Gastrocnemius medialis (tissue), 4 donors: ENCODE data around the gene ATP6V1B1. TPM values are rescaled to one million over a fixed set of nuclear protein-coding genes. Genes with fewer than 3 reads are reported as not detected.

Experiments used
- ATAC-seq, 2 donors: fragments of 150-250 bp; one replicate each; pipeline ENCODE4 v1.9.1; 2016
- DNase-seq, 2 donors: peaks; one replicate each; pipeline ENCODE4 v3.0.0-alpha.2; 2019
- H3K27ac ChIP-seq, 4 donors: fragments of 200-600 bp; sonication (generic); 1 replicate in 1 of 4; 2 replicates in 3 of 4; pipeline ENCODE4 v1.5.1; 2016 to 2018; ENCODE audit warnings: mild to moderate bottlenecking in 2 of 4, moderate library complexity in 1 of 4
- H3K27me3 ChIP-seq, 3 donors: fragments of 200-600 bp; sonication (generic) in 2 of 3; 1 replicate in 1 of 3; 2 replicates in 2 of 3; pipeline versions ENCODE4 v1.5.1 to v1.6.0; 2016 to 2019; ENCODE audit warnings: mild to moderate bottlenecking in 1 of 3, moderate library complexity in 1 of 3
- H3K36me3 ChIP-seq, 2 donors: fragments of 200-600 bp; sonication (generic) in 1 of 2; one replicate each; pipeline ENCODE4 v1.5.1; 2017 to 2018
- H3K4me1 ChIP-seq, 2 donors: fragments of 200-600 bp; sonication (generic) in 1 of 2; one replicate each; pipeline ENCODE4 v1.5.1; 2016 to 2017; ENCODE audit warnings: mild to moderate bottlenecking in 2 of 2
- H3K4me3 ChIP-seq, 4 donors: fragments of 200-600 bp; sonication (generic) in 3 of 4; 1 replicate in 1 of 4; 2 replicates in 3 of 4; pipeline ENCODE4 v1.5.1; 2016 to 2019; ENCODE audit warnings: mild to moderate bottlenecking in 2 of 4
- H3K9me3 ChIP-seq, 3 donors: fragments of 200-600 bp; sonication (generic) in 2 of 3; 1 replicate in 1 of 3; 2 replicates in 2 of 3; pipeline ENCODE4 v1.5.1; 2016 to 2019
- POLR2A ChIP-seq, 2 donors: fragments of 450-650 bp; IDR thresholded peaks; one replicate each; pipeline ENCODE4 v1.6.1; 2017; ENCODE audit warnings: antibody characterized with exemption in 2 of 2, mild to moderate bottlenecking in 2 of 2, moderate library complexity in 2 of 2
- in situ Hi-C, 4 donors: fragments of 200-750 bp; cut with MboI; loops; one replicate each; pipeline versions ENCODE4 v1.15.0 to v1.8.0; 2017; ENCODE audit warnings: low sequenced_read_pairs in 4 of 4
- intact Hi-C: fragments of 100-400 bp; cut with DNase I; formaldehyde crosslinking; loops from one replicate; pipeline ENCODE4 v1.15.1; 2023; ENCODE audit warnings: low total_unique reads
- total RNA-seq, 4 donors: library from RNA; depleted of rRNA; stranded (reverse); fragments of >200 nt; gene quantifications; one replicate each; pipeline versions ENCODE4 v1.1.0 to v1.2.3, GENCODE V29; 2016
- TF ChIP-seq, protein P1 (sequence below), 5 experiments: fragments of 450-650 bp in 3 of 5; fragments of 200-600 bp in 2 of 5; sonication (generic) in 2 of 5; IDR thresholded peaks in 4 of 5; conservative IDR thresholded peaks in 1 of 5; 1 replicate in 4 of 5; 2 replicates in 1 of 5; pipeline ENCODE4 v1.5.1; 2016 to 2019; ENCODE audit warnings: antibody characterized with exemption in 5 of 5, mild to moderate bottlenecking in 3 of 5, moderate library complexity in 3 of 5

Gene ATP6V1B1
- total RNA-seq, 4 donors from 2014 or later = 2.3 TPM; not detected in 3

DNA sequence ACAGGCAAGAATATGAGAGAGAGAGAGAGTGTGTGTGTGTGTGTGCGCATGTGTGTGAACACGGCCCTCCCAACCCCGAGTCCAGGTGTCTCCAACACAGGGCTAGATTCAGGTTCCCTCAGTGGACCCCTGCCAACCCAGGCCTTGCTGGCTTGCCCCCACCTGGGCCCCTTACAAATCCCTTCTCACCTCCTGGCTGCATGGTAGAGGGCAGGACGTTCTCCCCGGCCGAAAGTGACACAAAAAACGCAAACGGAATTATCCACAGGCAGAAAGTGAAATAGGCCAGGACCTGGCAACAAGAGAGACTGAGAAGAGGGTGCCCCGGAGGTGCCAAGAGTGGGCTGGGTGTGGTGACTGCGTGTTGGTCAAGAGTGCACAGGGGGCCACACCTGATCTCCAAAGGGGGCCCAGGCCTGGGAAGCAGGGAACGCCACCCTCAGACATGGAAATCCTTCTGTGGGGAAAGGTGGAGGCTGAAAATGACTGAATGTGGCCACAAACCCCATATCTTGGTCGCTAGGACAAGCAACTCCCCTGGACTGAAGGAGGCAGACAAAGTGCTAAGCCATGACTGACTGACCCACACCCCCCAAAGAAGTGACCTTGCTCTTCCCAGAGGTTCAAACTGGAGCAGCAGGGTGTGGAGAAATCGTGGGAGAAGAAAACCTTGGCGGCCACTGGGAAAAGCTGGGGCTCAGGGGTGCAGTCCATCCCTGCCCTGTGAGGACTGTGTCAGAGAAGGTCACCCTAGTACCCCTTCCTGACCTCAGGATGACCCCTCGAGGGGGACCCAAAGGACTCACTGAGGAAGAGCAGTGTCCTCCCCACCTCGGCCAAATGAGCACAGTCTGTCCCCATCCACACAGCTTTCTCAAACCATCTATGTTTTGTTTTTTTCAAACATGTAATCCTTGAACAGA lies 53.3 kb downstream of the ATP6V1B1 start:
- Histone ChIP-seq H3K4me3 (no peak overlapping the region), H3K9me3 (no peaks in the 10 kb centered on the region), H3K4me1 (peaks cover 10 to 14% of the 10 kb centered on the region in 2 donors), H3K27me3 (no peaks in the 10 kb centered on the region), H3K27ac (no peak overlapping the region), H3K36me3 (peaks cover 0 to 61% of the 10 kb centered on the region in 2 donors)
- TF ChIP-seq, protein P1, sequence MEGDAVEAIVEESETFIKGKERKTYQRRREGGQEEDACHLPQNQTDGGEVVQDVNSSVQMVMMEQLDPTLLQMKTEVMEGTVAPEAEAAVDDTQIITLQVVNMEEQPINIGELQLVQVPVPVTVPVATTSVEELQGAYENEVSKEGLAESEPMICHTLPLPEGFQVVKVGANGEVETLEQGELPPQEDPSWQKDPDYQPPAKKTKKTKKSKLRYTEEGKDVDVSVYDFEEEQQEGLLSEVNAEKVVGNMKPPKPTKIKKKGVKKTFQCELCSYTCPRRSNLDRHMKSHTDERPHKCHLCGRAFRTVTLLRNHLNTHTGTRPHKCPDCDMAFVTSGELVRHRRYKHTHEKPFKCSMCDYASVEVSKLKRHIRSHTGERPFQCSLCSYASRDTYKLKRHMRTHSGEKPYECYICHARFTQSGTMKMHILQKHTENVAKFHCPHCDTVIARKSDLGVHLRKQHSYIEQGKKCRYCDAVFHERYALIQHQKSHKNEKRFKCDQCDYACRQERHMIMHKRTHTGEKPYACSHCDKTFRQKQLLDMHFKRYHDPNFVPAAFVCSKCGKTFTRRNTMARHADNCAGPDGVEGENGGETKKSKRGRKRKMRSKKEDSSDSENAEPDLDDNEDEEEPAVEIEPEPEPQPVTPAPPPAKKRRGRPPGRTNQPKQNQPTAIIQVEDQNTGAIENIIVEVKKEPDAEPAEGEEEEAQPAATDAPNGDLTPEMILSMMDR (IDR thresholded peaks at IDR 0.05 in 4 of 5, conservative IDR thresholded peaks at IDR 0.05 in 1 of 5) = no peak
- TF ChIP-seq POLR2A (IDR thresholded peaks at IDR 0.05) = no peak
- DNase-seq (no peak), ATAC-seq (no peak)
- intact Hi-C loops (no loop called here), in situ Hi-C loops (no loop called here)

DNA sequence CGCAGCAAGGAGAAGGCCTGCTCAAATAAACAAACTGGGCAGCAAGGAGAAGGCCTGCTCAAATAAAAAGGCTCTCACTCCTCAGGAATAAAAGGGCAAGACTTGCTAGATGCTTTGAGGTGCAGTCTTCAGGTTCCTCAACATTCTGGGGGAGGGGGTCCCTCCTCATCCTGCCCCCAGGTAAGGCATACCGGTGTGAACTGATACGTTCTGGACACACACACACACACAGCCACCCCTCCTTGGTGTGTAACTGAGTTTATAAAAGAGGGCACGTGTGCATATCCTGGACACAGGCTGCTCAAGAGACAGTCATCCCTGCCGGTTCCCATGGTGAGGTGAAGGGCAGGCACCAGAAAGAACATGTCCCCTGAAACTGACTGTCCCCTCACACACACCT lies 54.5 kb downstream of the ATP6V1B1 start:
- intact Hi-C loops (no loop called here), in situ Hi-C loops (no loop called here)
- Histone ChIP-seq H3K4me1 (peaks cover 12 to 14% of the 10 kb centered on the region in 2 donors), H3K9me3 (no peaks in the 10 kb centered on the region), H3K4me3 (no peak overlapping the region), H3K27me3 (no peaks in the 10 kb centered on the region), H3K27ac (no peak overlapping the region), H3K36me3 (peaks cover 0 to 61% of the 10 kb centered on the region in 2 donors)
- no peak for DNase-seq
- TF ChIP-seq, protein P1 (IDR thresholded peaks at IDR 0.05 in 4 of 5, conservative IDR thresholded peaks at IDR 0.05 in 1 of 5) = no peak
- TF ChIP-seq POLR2A (IDR thresholded peaks at IDR 0.05) = no peak
- no peak for ATAC-seq

DNA sequence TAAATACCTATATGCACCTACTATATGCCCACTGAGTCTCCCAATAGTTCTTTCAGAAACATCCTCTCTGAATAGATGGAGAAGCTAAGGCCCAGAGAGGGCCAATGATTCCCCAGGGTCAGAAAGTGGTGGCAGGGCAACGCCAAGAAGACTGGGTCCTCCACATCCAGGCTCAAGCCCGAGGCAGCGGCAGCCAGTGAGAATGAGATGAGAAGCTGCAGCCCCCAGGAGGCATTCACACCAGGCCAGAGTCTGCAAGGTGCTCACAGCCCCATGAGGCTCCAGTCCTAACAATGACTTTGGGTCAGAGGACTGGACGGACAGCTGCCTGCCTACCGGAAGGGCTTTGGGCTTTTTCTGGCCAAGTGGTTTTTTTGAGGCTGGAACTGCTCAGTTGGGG lies 55.4 kb downstream of the ATP6V1B1 start:
- H3K4me3 ChIP-seq = no peak overlapping the region
- H3K9me3 ChIP-seq = no peaks in the 10 kb centered on the region
- DNase-seq (no peak), ATAC-seq (no peak)
- H3K4me1 ChIP-seq = peaks cover 14 to 16% of the 10 kb centered on the region in 2 donors
- intact Hi-C loops = no loop called here
- peaks cover 0 to 57% of the 10 kb centered on the region in 2 donors for H3K36me3 ChIP-seq
- in situ Hi-C loops = no loop called here
- TF ChIP-seq POLR2A (IDR thresholded peaks at IDR 0.05) = no peak
- TF ChIP-seq, protein P1 (IDR thresholded peaks at IDR 0.05 in 4 of 5, conservative IDR thresholded peaks at IDR 0.05 in 1 of 5) = no peak
- H3K27me3 ChIP-seq = no peaks in the 10 kb centered on the region
- H3K27ac ChIP-seq = no peak overlapping the region

DNA sequence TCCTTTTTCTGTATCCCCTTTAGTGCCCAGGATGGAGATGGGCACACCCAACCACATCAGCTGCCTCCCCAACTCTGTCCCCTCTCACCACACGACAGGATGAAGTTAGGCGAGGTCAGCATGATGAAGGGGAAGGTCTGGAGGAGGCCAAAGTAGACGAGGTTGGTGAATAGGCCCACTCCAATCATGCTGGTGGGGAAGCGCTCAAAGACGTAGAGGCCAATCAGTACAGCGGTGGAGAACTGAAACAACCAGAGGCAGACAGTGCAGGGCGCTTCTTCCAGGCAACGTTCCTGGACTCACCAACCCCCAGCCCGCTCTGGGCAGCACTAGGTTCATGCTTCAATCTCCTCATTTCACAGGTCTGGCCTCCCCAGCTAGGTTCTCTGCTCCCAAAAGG lies 56.0 kb downstream of the ATP6V1B1 start:
- intact Hi-C loops = no loop called here

More for the DNA sequence above, 56.0 kb downstream of the ATP6V1B1 start:
- Histone ChIP-seq H3K4me3 (no peak overlapping the region), H3K27me3 (no peaks in the 10 kb centered on the region), H3K9me3 (no peaks in the 10 kb centered on the region), H3K4me1 (peaks cover 14 to 16% of the 10 kb centered on the region in 2 donors), H3K36me3 (peaks cover 0 to 51% of the 10 kb centered on the region in 2 donors), H3K27ac (no peak overlapping the region)
- DNase-seq = no peak
- TF ChIP-seq POLR2A (IDR thresholded peaks at IDR 0.05) = no peak
- TF ChIP-seq, protein P1 (IDR thresholded peaks at IDR 0.05 in 4 of 5, conservative IDR thresholded peaks at IDR 0.05 in 1 of 5) = no peak
- in situ Hi-C loops = no loop called here
- ATAC-seq = no peak
